Measurements from ENCODE around the gene ART5.
"Not testable (repeated sequence)": the region's sequence is repeated elsewhere in the genome, so short reads cannot be mapped to it uniquely, and the experiment has no call there.

The ART5 gene

GRCh38 chr11:3657331-3657730 lies 15.5 kb upstream of the ART5 start:
- DNase-seq = not testable (repeated sequence)

GRCh38 chr11:3655547-3655946 lies 13.8 kb upstream of the ART5 start:
- DNase-seq = no peak

- not testable (repeated sequence) for DNase-seq
Measured at GRCh38 chr11:3652514-3652913, 10.7 kb upstream of the ART5 start.

GRCh38 chr11:3649374-3649773 lies 7.6 kb upstream of the ART5 start:
- DNase-seq = not testable (repeated sequence)

- DNase-seq = not testable (repeated sequence)
Measured at GRCh38 chr11:3648843-3649242, 7.1 kb upstream of the ART5 start.

- no peak for DNase-seq
Measured at GRCh38 chr11:3645552-3645951, 3.8 kb upstream of the ART5 start.

GRCh38 chr11:3644817-3645235 lies 3.0 kb upstream of the ART5 start, which contains the start of gene ART1:
Gene ART1, plus strand, starts transcription at chr11:3645128. Its CDS starts 14,086 bp downstream, at chr11:3659214.
- no peak for DNase-seq

- not testable (repeated sequence) for DNase-seq
Measured at GRCh38 chr11:3643102-3643546, 1.3 kb upstream of the ART5 start.

- no peak for DNase-seq
Measured at GRCh38 chr11:3642071-3642951, 519 bp upstream of the ART5 start.

GRCh38 chr11:3641191-3641590 lies 601 bp downstream of the ART5 start:
- no peak for DNase-seq

GRCh38 chr11:3639841-3640240 lies 2.0 kb downstream of the ART5 start:
- no peak for DNase-seq

GRCh38 chr11:3638513-3638912 lies 3.3 kb downstream of the ART5 start:
- no peak for DNase-seq

GRCh38 chr11:3637201-3637600 lies 4.6 kb downstream of the ART5 start:
- DNase-seq = no peak

GRCh38 chr11:3635641-3636375 lies 6.0 kb downstream of the ART5 start:
- DNase-seq = no peak

GRCh38 chr11:3632070-3632660 lies 9.6 kb downstream of the ART5 start:
- no peak for DNase-seq

GRCh38 chr11:3631331-3631730 lies 10.5 kb downstream of the ART5 start:
- no peak for DNase-seq

GRCh38 chr11:3627291-3627690 lies 14.5 kb downstream of the ART5 start:
- DNase-seq = no peak

GRCh38 chr11:3626250-3626960 lies 15.4 kb downstream of the ART5 start:
- DNase-seq = peak; percentile 80

GRCh38 chr11:3623767-3624458 lies 17.9 kb downstream of the ART5 start:
- DNase-seq = no peak

- DNase-seq = peak; percentile 10
Measured at GRCh38 chr11:3623121-3623520, 18.7 kb downstream of the ART5 start.

GRCh38 chr11:3622521-3622920 lies 19.3 kb downstream of the ART5 start:
- no peak for DNase-seq

GRCh38 chr11:3617990-3618389 lies 23.8 kb downstream of the ART5 start:
- DNase-seq = no peak
